Body of pancreas (tissue), 4 donors: ENCODE measurements around the gene KCTD2.

Experiments used
- CTCF ChIP-seq, 7 experiments: fragments of 450-650 bp in 4 of 7; fragments of 200-600 bp in 3 of 7; sonication (generic) in 3 of 7; IDR thresholded peaks; one replicate each; pipeline ENCODE4 v1.5.1; 2016 to 2019; ENCODE audit warnings: antibody characterized with exemption in 7 of 7
- POLR2A ChIP-seq, 3 donors: fragments of 450-650 bp; IDR thresholded peaks; one replicate each; pipeline ENCODE4 v1.6.1; 2016; ENCODE audit warnings: antibody characterized with exemption in 3 of 3, mild to moderate bottlenecking in 2 of 3

GRCh38 chr17:75114552-75115314, 67.7 kb downstream of the KCTD2 start:
- TF ChIP-seq POLR2A (IDR thresholded peaks at IDR 0.05) (no peak), CTCF (IDR thresholded peaks at IDR 0.05) (no peak)
